SU-DHL-6 (cell line): ENCODE measurements around the gene AXL.

Experiments
- H2AFZ ChIP-seq: fragments of 200-600 bp; sonication (generic); 2 replicates; pipeline ENCODE4 v1.6.1; 2014; ENCODE audit warnings: low read depth, mild to moderate bottlenecking, moderate library complexity, mixed read lengths, antibody characterized with exemption, low read length; ENCODE audit not compliant: severe bottlenecking
- H3F3A ChIP-seq: fragments of 200-600 bp; shearing (Covaris generic); 2 replicates; pipeline ENCODE4 v1.6.0; 2016; ENCODE audit warnings: antibody characterized with exemption, mild to moderate bottlenecking; ENCODE audit not compliant: insufficient read depth
- H3K27ac ChIP-seq: fragments of 200-600 bp; sonication (generic); 2 replicates; pipeline ENCODE4 v1.5.1; 2016; ENCODE audit warnings: low read depth, mild to moderate bottlenecking, low read length, moderate library complexity, mixed read lengths
- H3K27me3 ChIP-seq: fragments of 200-600 bp; sonication (generic), shearing (Covaris generic); 2 replicates; pipeline ENCODE4 v1.6.0; 2014; ENCODE audit warnings: mild to moderate bottlenecking, low read length
- H3K36me3 ChIP-seq: fragments of 200-600 bp; sonication (generic); 2 replicates; pipeline ENCODE4 v1.6.1; 2014; ENCODE audit warnings: mild to moderate bottlenecking, low read length, mixed read lengths
- H3K4me2 ChIP-seq: fragments of 300-600, 200-600 bp; shearing (Covaris generic), sonication (generic); 2 replicates; pipeline ENCODE4 v1.6.0; 2014; ENCODE audit warnings: low read length, low read depth, mild to moderate bottlenecking; ENCODE audit not compliant: poor library complexity, severe bottlenecking
- H3K4me3 ChIP-seq: fragments of 200-600 bp; sonication (generic); 2 replicates; pipeline ENCODE4 v1.5.1; 2014; ENCODE audit warnings: antibody characterized with exemption, low read length, mild to moderate bottlenecking, mixed read lengths; ENCODE audit not compliant: insufficient read depth, poor library complexity, severe bottlenecking
- H3K79me2 ChIP-seq: fragments of 200-600 bp; sonication (generic); 2 replicates; pipeline ENCODE4 v1.6.1; 2014; ENCODE audit warnings: mild to moderate bottlenecking, low read length, moderate library complexity; ENCODE audit not compliant: insufficient read depth
- H3K9ac ChIP-seq: fragments of 200-600 bp; sonication (generic); 2 replicates; pipeline ENCODE4 v1.7.0; 2014; ENCODE audit warnings: mild to moderate bottlenecking, low read length
- H3K9me2 ChIP-seq: fragments of 200-600 bp; sonication (generic); replicated peaks from 2 replicates; pipeline ENCODE4 v1.6.1; 2014; ENCODE audit warnings: low read length; ENCODE audit not compliant: insufficient read depth
- H3K9me3 ChIP-seq: fragments of 200-600 bp; sonication (generic); 2 replicates; pipeline ENCODE4 v1.6.1; 2014; ENCODE audit warnings: low read length, mixed read lengths; ENCODE audit not compliant: insufficient read depth
- H4K20me1 ChIP-seq: fragments of 200-600 bp; sonication (generic); 2 replicates; pipeline ENCODE4 v1.6.1; 2014; ENCODE audit warnings: low read depth, mild to moderate bottlenecking, antibody characterized with exemption, low read length, moderate library complexity, mixed read lengths
- EZH2phosphoT487 ChIP-seq: fragments of 200-600 bp; sonication (generic), shearing (Covaris generic); conservative IDR thresholded peaks from 2 replicates; pipeline ENCODE4 v1.6.1; 2018; ENCODE audit warnings: mild to moderate bottlenecking, antibody characterized with exemption, low read length, moderate library complexity, mixed read lengths
- TF ChIP-seq, protein P1 (sequence below): fragments of 200-600 bp; sonication (generic); IDR thresholded peaks from one replicate; pipeline ENCODE4 v1.5.1; 2017; ENCODE audit warnings: antibody characterized with exemption, mild to moderate bottlenecking, low read length, moderate library complexity; ENCODE audit not compliant: insufficient read depth, poor library complexity, severe bottlenecking

The AXL gene

GRCh38 chr19:41187884-41188279 is 31.1 kb upstream of the AXL start:
- Histone ChIP-seq H3F3A (no peaks in the 10 kb centered on the region), H3K4me3 (no peak overlapping the region), H3K9me3 (no peaks in the 10 kb centered on the region), H3K9me2 (no peaks in the 10 kb centered on the region), H3K27ac (no peak overlapping the region), H3K79me2 (no peaks in the 10 kb centered on the region), H2AFZ (no peak overlapping the region), H3K27me3 (no peaks in the 10 kb centered on the region), H4K20me1 (no peaks in the 10 kb centered on the region), H3K36me3 (no peaks in the 10 kb centered on the region), H3K9ac (no peak overlapping the region), H3K4me2 (no peak overlapping the region)
- TF ChIP-seq, protein P1, sequence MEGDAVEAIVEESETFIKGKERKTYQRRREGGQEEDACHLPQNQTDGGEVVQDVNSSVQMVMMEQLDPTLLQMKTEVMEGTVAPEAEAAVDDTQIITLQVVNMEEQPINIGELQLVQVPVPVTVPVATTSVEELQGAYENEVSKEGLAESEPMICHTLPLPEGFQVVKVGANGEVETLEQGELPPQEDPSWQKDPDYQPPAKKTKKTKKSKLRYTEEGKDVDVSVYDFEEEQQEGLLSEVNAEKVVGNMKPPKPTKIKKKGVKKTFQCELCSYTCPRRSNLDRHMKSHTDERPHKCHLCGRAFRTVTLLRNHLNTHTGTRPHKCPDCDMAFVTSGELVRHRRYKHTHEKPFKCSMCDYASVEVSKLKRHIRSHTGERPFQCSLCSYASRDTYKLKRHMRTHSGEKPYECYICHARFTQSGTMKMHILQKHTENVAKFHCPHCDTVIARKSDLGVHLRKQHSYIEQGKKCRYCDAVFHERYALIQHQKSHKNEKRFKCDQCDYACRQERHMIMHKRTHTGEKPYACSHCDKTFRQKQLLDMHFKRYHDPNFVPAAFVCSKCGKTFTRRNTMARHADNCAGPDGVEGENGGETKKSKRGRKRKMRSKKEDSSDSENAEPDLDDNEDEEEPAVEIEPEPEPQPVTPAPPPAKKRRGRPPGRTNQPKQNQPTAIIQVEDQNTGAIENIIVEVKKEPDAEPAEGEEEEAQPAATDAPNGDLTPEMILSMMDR, result no peak

DNA sequence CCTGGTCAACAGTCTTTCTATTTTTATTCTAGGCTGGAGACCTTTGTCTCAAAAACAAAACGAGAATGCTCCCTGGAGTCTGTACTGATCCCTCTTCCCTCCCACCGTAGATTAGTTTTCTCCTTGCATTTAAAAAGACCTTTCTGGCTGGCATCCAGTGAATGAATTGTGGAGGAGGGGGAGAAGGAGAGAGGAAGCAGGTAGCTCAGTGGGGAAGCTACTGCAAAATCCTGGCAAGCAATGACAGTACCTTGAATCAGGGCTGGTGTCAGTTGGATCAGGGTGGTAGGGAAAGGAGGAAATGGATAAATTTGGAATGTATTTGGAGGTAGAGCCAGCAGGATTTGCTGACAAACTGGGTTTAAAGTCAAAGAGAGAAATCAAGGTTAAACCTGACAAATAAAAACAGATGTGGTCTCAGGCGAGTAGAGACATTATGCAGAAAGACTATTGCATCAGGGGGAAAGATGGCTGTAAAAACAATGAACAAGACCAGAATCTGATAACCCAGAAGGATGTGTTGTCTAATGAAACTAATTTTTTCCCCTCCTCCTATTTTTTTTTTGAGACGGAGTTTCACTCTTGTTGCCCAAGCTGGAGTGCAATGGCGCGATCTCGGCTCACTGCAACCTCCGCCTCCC is 29.5 kb upstream of the AXL start:
- no peak overlapping the region for H3K9ac ChIP-seq
- no peak overlapping the region for H3K27ac ChIP-seq
- H3K36me3 ChIP-seq, result no peaks in the 10 kb centered on the region
- no peak overlapping the region for H3K4me3 ChIP-seq
- TF ChIP-seq, protein P1, result no peak
- TF ChIP-seq EZH2phosphoT487, result no peak
- H3F3A ChIP-seq, result no peaks in the 10 kb centered on the region
- H3K9me2 ChIP-seq, result no peaks in the 10 kb centered on the region
- H3K27me3 ChIP-seq, result no peaks in the 10 kb centered on the region
- no peaks in the 10 kb centered on the region for H3K9me3 ChIP-seq
- H4K20me1 ChIP-seq, result no peaks in the 10 kb centered on the region
- H3K79me2 ChIP-seq, result no peaks in the 10 kb centered on the region
- no peak overlapping the region for H2AFZ ChIP-seq
- no peak overlapping the region for H3K4me2 ChIP-seq

- no peaks in the 10 kb centered on the region for H3K9me2 ChIP-seq
- H3K36me3 ChIP-seq, result no peaks in the 10 kb centered on the region
- no peak within 1 kb of the TSS for H3K9ac ChIP-seq
- no peaks in the 10 kb centered on the region for H3K79me2 ChIP-seq
- H3K27me3 ChIP-seq, result no peaks in the 10 kb centered on the region
- no peak within 1 kb of the TSS for H3K4me3 ChIP-seq
- H4K20me1 ChIP-seq, result no peaks in the 10 kb centered on the region
- no peaks in the 10 kb centered on the region for H3K9me3 ChIP-seq
- H3K4me2 ChIP-seq, result no peak within 1 kb of the TSS
- TF ChIP-seq EZH2phosphoT487, result no peak
- TF ChIP-seq, protein P1, result no peak
- no peak within 1 kb of the TSS for H3K27ac ChIP-seq
- H2AFZ ChIP-seq, result no peak within 1 kb of the TSS
- H3F3A ChIP-seq, result no peaks in the 10 kb centered on the region
These were observed 26.2 kb upstream of the AXL start, which contains the start of gene CYP2S1 for GRCh38 chr19:41192574-41193429. TSS of gene CYP2S1 (plus strand) at chr19:41193219. CDS start at chr19:41193265, 46 bp downstream.
